Activated CD4-positive, alpha-beta T cell treated with anti-CD3 and anti-CD28 coated beads, Interleukin-2, amount 10 ng/mL, durations not matched to agents 24 days and 14 days (primary cell): ENCODE measurements around the gene ZDHHC7. TPM values are rescaled to one million over a fixed set of nuclear protein-coding genes. Genes with fewer than 3 reads are reported as not detected.

Experiments used
- DNase-seq: peaks from one replicate; pipeline ENCODE4 v3.0.0; 2022
- H3K27ac Mint-ChIP-seq: one replicate; pipeline ENCODE4 v1.8.0; 2022; ENCODE audit warnings: mild to moderate bottlenecking, mixed read lengths
- H3K27me3 Mint-ChIP-seq: one replicate; pipeline ENCODE4 v1.8.0; 2022; ENCODE audit warnings: mixed read lengths
- H3K36me3 Mint-ChIP-seq: one replicate; pipeline ENCODE4 v1.8.0; 2022; ENCODE audit warnings: low read depth, mild to moderate bottlenecking, mixed read lengths
- H3K4me1 Mint-ChIP-seq: one replicate; pipeline ENCODE4 v1.8.0; 2021; ENCODE audit warnings: mixed read lengths
- H3K4me3 Mint-ChIP-seq: one replicate; pipeline ENCODE4 v1.8.0; 2022; ENCODE audit warnings: mild to moderate bottlenecking, moderate library complexity, mixed read lengths
- H3K9me3 Mint-ChIP-seq: one replicate; pipeline ENCODE4 v1.8.0; 2021; ENCODE audit warnings: mixed read lengths
- intact Hi-C: fragments of 100-400 bp; cut with micrococcal nuclease; formaldehyde crosslinking; loops from one replicate; pipeline ENCODE4 v1.15.1; 2023
- total RNA-seq: library from RNA; stranded (reverse); gene quantifications from 2 replicates; pipeline ENCODE4 v1.2.3, GENCODE V29; 2022

The ZDHHC7 gene
- total RNA-seq, 1 donor from 2014 or later = 30.8 TPM

DNA sequence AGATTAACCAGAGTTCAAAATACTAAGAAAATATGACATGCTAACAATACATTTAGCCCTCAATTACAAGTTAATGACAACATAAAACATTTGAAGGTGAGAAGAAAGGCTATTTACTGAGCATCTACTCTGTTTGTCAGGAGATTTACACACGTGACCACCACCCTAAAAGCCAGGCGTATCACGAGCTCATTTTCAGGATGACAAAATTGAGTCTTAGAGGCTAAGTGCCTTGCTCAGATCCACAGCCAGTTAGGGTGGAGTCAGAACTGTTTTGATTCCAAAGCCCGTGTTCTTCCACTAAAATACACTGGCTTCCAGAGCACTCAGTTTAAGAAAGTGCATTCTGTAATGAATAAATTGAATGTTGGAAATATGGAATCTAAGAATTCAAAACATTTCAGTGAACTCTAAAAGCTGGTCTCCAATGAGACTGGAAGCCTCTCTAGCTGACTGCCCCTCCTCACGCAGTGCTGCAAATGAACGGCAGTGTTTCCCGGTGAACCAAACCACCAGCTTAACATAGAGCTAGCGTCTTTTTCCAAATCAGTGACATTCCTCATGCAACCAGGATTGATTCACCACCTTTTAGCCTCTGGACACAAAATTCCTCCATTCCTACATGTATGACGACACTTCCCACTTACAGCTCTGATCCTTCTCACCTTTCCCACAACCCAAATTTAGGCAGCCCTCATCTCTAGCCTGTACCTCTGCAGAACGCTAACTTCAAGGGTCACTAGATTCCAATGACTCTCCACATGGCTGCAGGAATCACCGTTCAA, 5.9 kb downstream of the ZDHHC7 start:
- peaks cover 48% of the 10 kb centered on the region for H3K4me1 Mint-ChIP-seq

DNA sequence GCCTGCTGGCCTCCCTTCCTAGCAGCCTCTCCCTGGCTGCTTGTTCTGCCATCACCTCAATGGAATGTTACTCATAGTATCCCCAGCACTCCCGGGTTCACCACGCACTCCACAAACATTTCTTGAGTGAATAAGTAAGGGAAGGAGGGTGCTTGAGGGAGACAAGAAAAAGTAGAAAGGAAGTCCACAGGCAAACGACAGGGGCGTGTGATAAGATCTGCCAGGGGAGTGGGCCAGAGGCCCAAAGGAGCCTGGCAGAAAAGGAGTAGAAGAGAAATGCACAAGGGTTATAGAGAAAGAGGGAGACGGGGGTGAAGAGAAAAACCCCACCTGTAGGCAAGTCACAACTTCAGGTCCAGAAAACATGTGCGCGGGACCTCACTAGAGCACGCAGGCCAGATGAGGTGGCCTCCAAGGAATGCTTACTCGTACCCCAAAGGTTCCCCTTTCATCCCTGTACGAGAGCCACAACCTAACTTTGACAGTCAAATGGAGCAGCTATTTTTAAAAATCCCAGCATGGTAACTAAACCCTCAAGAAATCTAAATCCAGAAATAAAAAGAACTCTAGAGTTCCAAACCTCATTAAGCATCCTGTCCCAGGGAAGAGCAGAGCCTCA, 6.6 kb downstream of the ZDHHC7 start:
- H3K27me3 Mint-ChIP-seq = no peaks in the 10 kb centered on the region
- peak overlapping the region; percentile 30 for H3K27ac Mint-ChIP-seq
- H3K4me1 Mint-ChIP-seq = peaks cover 42% of the 10 kb centered on the region
- DNase-seq = no peak
- no peak overlapping the region for H3K4me3 Mint-ChIP-seq
- no peaks in the 10 kb centered on the region for H3K9me3 Mint-ChIP-seq
- peaks cover 14% of the 10 kb centered on the region for H3K36me3 Mint-ChIP-seq
- intact Hi-C loops = no loop called here

More for the DNA sequence above, 5.9 kb downstream of the ZDHHC7 start:
- Mint-ChIP-seq H3K27me3 (no peaks in the 10 kb centered on the region), H3K4me3 (no peak overlapping the region), H3K27ac (no peak overlapping the region), H3K9me3 (no peaks in the 10 kb centered on the region), H3K36me3 (peaks cover 14% of the 10 kb centered on the region)
- intact Hi-C loops = no loop called here
- DNase-seq = no peak

- peaks cover 44% of the 10 kb centered on the region for H3K4me1 Mint-ChIP-seq
- H3K27ac Mint-ChIP-seq = no peak overlapping the region
- no peak overlapping the region for H3K4me3 Mint-ChIP-seq
- DNase-seq = no peak
- peaks cover 19% of the 10 kb centered on the region for H3K36me3 Mint-ChIP-seq
- intact Hi-C loops = no loop called here
- H3K9me3 Mint-ChIP-seq = no peaks in the 10 kb centered on the region
- no peaks in the 10 kb centered on the region for H3K27me3 Mint-ChIP-seq
Measured at GRCh38 chr16:85003725-85004586, 7.4 kb downstream of the ZDHHC7 start.

GRCh38 chr16:85003076-85003475, 8.3 kb downstream of the ZDHHC7 start:
- Mint-ChIP-seq H3K27ac (peak overlapping the region; percentile 68), H3K4me1 (peaks cover 44% of the 10 kb centered on the region), H3K27me3 (no peaks in the 10 kb centered on the region), H3K4me3 (peak overlapping the region; percentile 60), H3K9me3 (no peaks in the 10 kb centered on the region), H3K36me3 (peaks cover 21% of the 10 kb centered on the region)
- no peak for DNase-seq
- intact Hi-C loops = no loop called here

DNA sequence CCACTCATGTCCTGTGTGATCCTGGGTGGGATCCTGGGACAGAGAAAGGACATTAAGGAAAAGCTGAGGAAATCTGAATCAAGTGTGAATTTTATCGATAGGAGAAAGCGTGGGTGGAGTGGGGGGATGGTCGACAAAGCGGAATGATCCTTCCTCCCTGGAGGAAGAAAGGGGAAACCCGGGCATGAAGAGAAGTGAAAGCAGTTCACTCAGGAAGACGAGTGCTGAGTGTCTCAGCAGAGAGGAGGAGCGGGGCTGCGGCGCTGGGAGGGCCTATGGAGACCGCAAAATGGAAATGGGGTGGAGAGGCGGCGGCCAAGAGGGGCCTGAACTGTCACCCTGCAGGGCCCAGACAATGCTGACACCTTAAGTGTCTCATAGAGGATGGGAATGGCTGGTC, 8.7 kb downstream of the ZDHHC7 start:
- intact Hi-C loops = no loop called here
- DNase-seq = peak; percentile 69
- Mint-ChIP-seq H3K4me1 (peaks cover 44% of the 10 kb centered on the region), H3K9me3 (no peaks in the 10 kb centered on the region), H3K4me3 (peak overlapping the region; percentile 60), H3K36me3 (peaks cover 21% of the 10 kb centered on the region), H3K27me3 (no peaks in the 10 kb centered on the region), H3K27ac (peak overlapping the region; percentile 68)

DNA sequence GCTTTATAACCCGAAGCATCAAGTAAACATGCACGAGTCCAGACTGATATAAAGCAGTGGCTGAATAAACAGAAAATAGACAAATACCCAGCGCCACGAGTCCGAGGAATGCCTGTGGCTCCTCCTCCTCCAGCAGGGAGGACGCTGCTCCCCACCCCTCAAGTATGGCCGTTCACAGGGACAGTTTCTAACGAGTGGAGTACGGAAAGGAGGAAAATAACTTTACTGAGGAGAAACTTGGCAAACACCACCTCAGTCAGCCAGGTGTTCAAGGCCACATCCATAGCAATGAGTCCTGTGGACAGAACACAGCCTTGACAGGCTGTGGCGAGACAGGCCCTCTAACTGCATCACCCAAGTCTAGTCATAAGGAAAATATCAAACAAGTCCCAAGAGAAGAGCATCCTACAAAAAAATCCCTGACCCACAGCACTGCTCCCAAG, 9.2 kb downstream of the ZDHHC7 start:
- no peaks in the 10 kb centered on the region for H3K9me3 Mint-ChIP-seq

GRCh38 chr16:84999857-85000480, 11.4 kb downstream of the ZDHHC7 start:
- Mint-ChIP-seq H3K27ac (no peak overlapping the region), H3K27me3 (no peaks in the 10 kb centered on the region), H3K4me1 (peaks cover 34% of the 10 kb centered on the region), H3K4me3 (no peak overlapping the region), H3K36me3 (peaks cover 24% of the 10 kb centered on the region), H3K9me3 (no peaks in the 10 kb centered on the region)
- intact Hi-C loops = no loop called here
- no peak for DNase-seq

More for the DNA sequence above, 9.2 kb downstream of the ZDHHC7 start:
- H3K4me1 Mint-ChIP-seq = peaks cover 39% of the 10 kb centered on the region
- H3K4me3 Mint-ChIP-seq = peak overlapping the region; percentile 60
- peaks cover 18% of the 10 kb centered on the region for H3K36me3 Mint-ChIP-seq
- DNase-seq = no peak
- H3K27ac Mint-ChIP-seq = peak overlapping the region; percentile 56
- intact Hi-C loops = no loop called here
- no peaks in the 10 kb centered on the region for H3K27me3 Mint-ChIP-seq

DNA sequence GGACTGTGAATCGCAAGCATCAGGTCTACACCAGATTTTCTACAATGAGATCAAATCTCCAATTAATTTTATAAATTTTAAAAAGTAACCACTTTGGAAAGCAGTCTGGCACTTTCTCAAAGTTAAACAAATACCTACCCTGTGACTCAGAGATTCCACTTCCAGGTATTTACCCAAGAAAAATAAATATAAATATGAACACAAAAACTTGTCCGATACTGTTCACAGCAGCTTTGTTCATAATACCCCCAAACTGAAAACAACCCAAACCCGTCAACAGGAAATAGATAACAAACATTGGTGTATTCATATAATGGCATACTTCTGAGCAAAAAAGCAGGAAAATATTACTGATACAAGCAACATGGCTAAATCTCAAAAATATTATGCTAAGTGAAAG, 12.1 kb downstream of the ZDHHC7 start:
- peaks cover 25% of the 10 kb centered on the region for H3K36me3 Mint-ChIP-seq
- no peak overlapping the region for H3K27ac Mint-ChIP-seq
- DNase-seq = no peak
- H3K4me3 Mint-ChIP-seq = no peak overlapping the region
- no peaks in the 10 kb centered on the region for H3K9me3 Mint-ChIP-seq
- H3K27me3 Mint-ChIP-seq = no peaks in the 10 kb centered on the region
- peaks cover 30% of the 10 kb centered on the region for H3K4me1 Mint-ChIP-seq
- intact Hi-C loops = no loop called here

- Mint-ChIP-seq H3K27ac (peak overlapping the region; percentile 38), H3K4me1 (peaks cover 13% of the 10 kb centered on the region), H3K9me3 (no peaks in the 10 kb centered on the region), H3K27me3 (no peaks in the 10 kb centered on the region), H3K36me3 (peaks cover 30% of the 10 kb centered on the region), H3K4me3 (no peak overlapping the region)
- no peak for DNase-seq
- intact Hi-C loops = no loop called here
Measured at GRCh38 chr16:84996365-84996764, 15.0 kb downstream of the ZDHHC7 start.

DNA sequence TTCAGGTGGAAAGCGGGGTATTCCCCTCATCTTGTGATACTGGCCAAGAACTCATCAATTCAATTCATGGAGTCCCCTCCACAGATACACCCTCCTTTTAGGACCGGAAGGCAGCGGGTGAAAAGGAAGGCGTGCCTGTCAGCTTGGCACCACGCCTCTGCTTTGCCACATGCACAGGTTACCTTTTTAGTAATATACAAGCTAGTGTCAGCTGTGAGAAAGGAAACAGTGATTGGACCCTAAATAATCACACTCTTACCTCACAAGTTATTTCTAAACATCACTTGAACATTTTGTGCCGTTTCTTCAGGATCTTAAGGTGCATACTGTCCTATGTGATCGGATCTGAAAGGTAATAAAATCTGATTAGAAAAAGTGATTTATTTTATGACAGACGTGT, 15.7 kb downstream of the ZDHHC7 start:
- H3K36me3 Mint-ChIP-seq = peaks cover 31% of the 10 kb centered on the region
- no peaks in the 10 kb centered on the region for H3K9me3 Mint-ChIP-seq
- H3K27ac Mint-ChIP-seq = no peak overlapping the region
- intact Hi-C loops = no loop called here
- DNase-seq = no peak
- H3K27me3 Mint-ChIP-seq = no peaks in the 10 kb centered on the region
- H3K4me1 Mint-ChIP-seq = peaks cover 12% of the 10 kb centered on the region
- no peak overlapping the region for H3K4me3 Mint-ChIP-seq

- Mint-ChIP-seq H3K4me3 (no peak overlapping the region), H3K36me3 (peaks cover 38% of the 10 kb centered on the region), H3K4me1 (peaks cover 6% of the 10 kb centered on the region), H3K27me3 (no peaks in the 10 kb centered on the region), H3K9me3 (no peaks in the 10 kb centered on the region), H3K27ac (no peak overlapping the region)
- intact Hi-C loops = no loop called here
- DNase-seq = no peak
Measured at GRCh38 chr16:84993926-84994325, 17.4 kb downstream of the ZDHHC7 start.

GRCh38 chr16:84992717-84993075, 18.6 kb downstream of the ZDHHC7 start:
- peaks cover 40% of the 10 kb centered on the region for H3K36me3 Mint-ChIP-seq
- intact Hi-C loops = no loop called here
- H3K9me3 Mint-ChIP-seq = no peaks in the 10 kb centered on the region
- no peak for DNase-seq
- H3K4me3 Mint-ChIP-seq = no peak overlapping the region
- H3K27me3 Mint-ChIP-seq = no peaks in the 10 kb centered on the region
- no peak overlapping the region for H3K27ac Mint-ChIP-seq
- peaks cover 6% of the 10 kb centered on the region for H3K4me1 Mint-ChIP-seq

DNA sequence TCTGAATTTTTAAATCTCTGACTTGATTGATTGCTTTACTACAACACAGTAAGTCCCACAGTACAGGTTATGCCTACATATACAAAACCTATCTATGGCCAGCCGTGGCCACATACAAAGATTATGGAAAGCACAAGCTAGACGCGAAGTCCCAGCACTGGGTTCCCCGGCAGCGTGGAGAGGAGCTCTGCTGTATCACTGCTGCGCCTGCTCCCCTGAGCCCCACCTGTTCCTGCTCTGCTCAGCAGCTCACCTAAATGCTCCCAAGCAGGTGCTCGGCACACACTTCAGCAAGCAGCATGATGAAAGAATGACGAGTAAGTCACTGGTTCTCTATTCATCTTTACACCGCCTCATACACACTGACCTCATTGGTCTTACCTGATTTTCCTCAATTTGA, 20.6 kb downstream of the ZDHHC7 start:
- no peaks in the 10 kb centered on the region for H3K9me3 Mint-ChIP-seq
- DNase-seq = no peak
- H3K27me3 Mint-ChIP-seq = no peaks in the 10 kb centered on the region
- intact Hi-C loops = no loop called here
- peaks cover 8% of the 10 kb centered on the region for H3K4me1 Mint-ChIP-seq
- peaks cover 46% of the 10 kb centered on the region for H3K36me3 Mint-ChIP-seq
- H3K27ac Mint-ChIP-seq = no peak overlapping the region
- no peak overlapping the region for H3K4me3 Mint-ChIP-seq
